ENCODE results near the gene AK6.

DNA sequence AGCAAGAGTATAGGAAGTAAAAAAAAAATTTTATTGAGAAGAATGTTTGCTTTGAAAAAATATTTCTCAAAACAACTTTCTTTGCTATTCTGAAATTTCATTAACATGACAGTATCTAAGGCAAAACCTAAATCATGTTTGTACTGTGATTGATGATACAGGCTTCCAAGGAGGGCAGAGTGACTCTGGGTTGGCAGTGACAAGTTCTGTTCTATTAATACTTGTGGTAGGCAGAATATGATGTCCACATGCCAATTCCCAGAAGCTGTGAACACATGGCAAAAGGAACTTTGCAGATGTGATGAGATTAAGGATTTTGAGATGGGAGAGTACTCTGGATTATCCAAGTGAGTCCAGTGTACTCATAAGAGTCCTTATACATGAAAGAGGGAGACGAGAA, 53.3 kb downstream of the AK6 start:
- TF ChIP-seq, protein P1, sequence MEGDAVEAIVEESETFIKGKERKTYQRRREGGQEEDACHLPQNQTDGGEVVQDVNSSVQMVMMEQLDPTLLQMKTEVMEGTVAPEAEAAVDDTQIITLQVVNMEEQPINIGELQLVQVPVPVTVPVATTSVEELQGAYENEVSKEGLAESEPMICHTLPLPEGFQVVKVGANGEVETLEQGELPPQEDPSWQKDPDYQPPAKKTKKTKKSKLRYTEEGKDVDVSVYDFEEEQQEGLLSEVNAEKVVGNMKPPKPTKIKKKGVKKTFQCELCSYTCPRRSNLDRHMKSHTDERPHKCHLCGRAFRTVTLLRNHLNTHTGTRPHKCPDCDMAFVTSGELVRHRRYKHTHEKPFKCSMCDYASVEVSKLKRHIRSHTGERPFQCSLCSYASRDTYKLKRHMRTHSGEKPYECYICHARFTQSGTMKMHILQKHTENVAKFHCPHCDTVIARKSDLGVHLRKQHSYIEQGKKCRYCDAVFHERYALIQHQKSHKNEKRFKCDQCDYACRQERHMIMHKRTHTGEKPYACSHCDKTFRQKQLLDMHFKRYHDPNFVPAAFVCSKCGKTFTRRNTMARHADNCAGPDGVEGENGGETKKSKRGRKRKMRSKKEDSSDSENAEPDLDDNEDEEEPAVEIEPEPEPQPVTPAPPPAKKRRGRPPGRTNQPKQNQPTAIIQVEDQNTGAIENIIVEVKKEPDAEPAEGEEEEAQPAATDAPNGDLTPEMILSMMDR (conservative IDR thresholded peaks at IDR 0.05; ENCODE audit: low read length): no peak
- TF ChIP-seq EZH2phosphoT487 (IDR thresholded peaks at IDR 0.05; ENCODE audit: borderline replicate concordance, low read depth, low read length): no peak
